NCI-H2029 treated with DMSO at 0.1 percent for 48 hours (cell line): ENCODE results near the gene ASPA.
"Not testable (repeated sequence)": the region's sequence is repeated elsewhere in the genome, so short reads cannot be mapped to it uniquely, and the experiment has no call there.

Experiments used
- DNase-seq: peaks from one replicate; lab custom pipeline; 2025; lab: John Stamatoyannopoulos, UW

The ASPA gene

GRCh38 chr17:3475812-3476610 is at the start of gene ASPA:
ASPA (plus strand) TSS chr17:3475997; CDS start chr17:3476160, 163 bp downstream.
- DNase-seq, result no peak

- not testable (repeated sequence) for DNase-seq
Observed at GRCh38 chr17:3433215-3433614, 42.6 kb upstream of the ASPA start.

- no peak for DNase-seq
Observed at GRCh38 chr17:3433741-3434140, 42.1 kb upstream of the ASPA start, which contains the start of gene OR1E2. OR1E2 (minus strand) TSS chr17:3433841; CDS start chr17:3433841, 0 bp downstream.

GRCh38 chr17:3438368-3438767 is 37.4 kb upstream of the ASPA start:
- no peak for DNase-seq

GRCh38 chr17:3440451-3440850 is 35.3 kb upstream of the ASPA start:
- no peak for DNase-seq

GRCh38 chr17:3447625-3448024 is 28.2 kb upstream of the ASPA start:
- no peak for DNase-seq

- no peak for DNase-seq
Observed at GRCh38 chr17:3448059-3448665, 27.6 kb upstream of the ASPA start.

- not testable (repeated sequence) for DNase-seq
Observed at GRCh38 chr17:3466355-3466754, 9.4 kb upstream of the ASPA start.

GRCh38 chr17:3469529-3469928 is 6.3 kb upstream of the ASPA start:
- DNase-seq, result no peak

GRCh38 chr17:3471599-3471998 is 4.2 kb upstream of the ASPA start, which contains the start of gene SPATA22:
SPATA22 (minus strand) TSS chr17:3471819; CDS start chr17:3469325, 2,494 bp downstream.
- DNase-seq, result no peak

- DNase-seq, result no peak
Observed at GRCh38 chr17:3472137-3472536, 3.7 kb upstream of the ASPA start.

GRCh38 chr17:3474212-3474611 is 1.6 kb upstream of the ASPA start:
- no peak for DNase-seq

GRCh38 chr17:3475251-3475685 is 529 bp upstream of the ASPA start:
- no peak for DNase-seq

- DNase-seq, result no peak
Observed at GRCh38 chr17:3479988-3480387, 4.2 kb downstream of the ASPA start.

GRCh38 chr17:3482852-3483251 is 7.1 kb downstream of the ASPA start:
- DNase-seq, result no peak

- no peak for DNase-seq
Observed at GRCh38 chr17:3485481-3486068, 9.8 kb downstream of the ASPA start.

- no peak for DNase-seq
Observed at GRCh38 chr17:3497101-3497500, 21.3 kb downstream of the ASPA start.

- DNase-seq, result no peak
Observed at GRCh38 chr17:3501344-3501743, 25.5 kb downstream of the ASPA start.

GRCh38 chr17:3502466-3502865 is 26.7 kb downstream of the ASPA start:
- no peak for DNase-seq

GRCh38 chr17:3503285-3503684 is 27.5 kb downstream of the ASPA start:
- no peak for DNase-seq

GRCh38 chr17:3505008-3505407 is 29.2 kb downstream of the ASPA start:
- no peak for DNase-seq

- no peak for DNase-seq
Observed at GRCh38 chr17:3506054-3506453, 30.3 kb downstream of the ASPA start.

GRCh38 chr17:3507071-3507470 is 31.3 kb downstream of the ASPA start:
- DNase-seq, result no peak
